Suppressor macrophage treated with lipopolysaccharide for 1 hour (primary cell): ENCODE measurements around the gene PRAC1.

Experiments
- DNase-seq, 3 donors: peaks; one replicate each; pipeline ENCODE4 v3.0.0-alpha.2; 2020 to 2022

Gene PRAC1

GRCh38 chr17:48746916-48747444 is 24.7 kb upstream of the PRAC1 start:
- DNase-seq = no peak

- DNase-seq = no peak
Observed at GRCh38 chr17:48745381-48746275, 23.3 kb upstream of the PRAC1 start.

GRCh38 chr17:48740537-48740936 is 18.2 kb upstream of the PRAC1 start:
- DNase-seq = no peak

- DNase-seq = peak in 2 of 3 donors; percentile 31
Observed at GRCh38 chr17:48738803-48739526, 16.6 kb upstream of the PRAC1 start.

- DNase-seq = no peak
Observed at GRCh38 chr17:48738424-48738802, 16.1 kb upstream of the PRAC1 start.

- no peak for DNase-seq
Observed at GRCh38 chr17:48737330-48738043, 15.2 kb upstream of the PRAC1 start.

- no peak for DNase-seq
Observed at GRCh38 chr17:48735062-48735351, 12.7 kb upstream of the PRAC1 start.

GRCh38 chr17:48734333-48735061 is 12.2 kb upstream of the PRAC1 start:
- no peak for DNase-seq

GRCh38 chr17:48733632-48734328 is 11.5 kb upstream of the PRAC1 start:
- no peak for DNase-seq

GRCh38 chr17:48732688-48733629 is 10.6 kb upstream of the PRAC1 start:
- DNase-seq = no peak

GRCh38 chr17:48731355-48731754 is 9.0 kb upstream of the PRAC1 start:
- no peak for DNase-seq

GRCh38 chr17:48730240-48730550 is 7.9 kb upstream of the PRAC1 start:
- no peak for DNase-seq

- no peak for DNase-seq
Observed at GRCh38 chr17:48729335-48730239, 7.3 kb upstream of the PRAC1 start.

- DNase-seq = peak in 1 of 3 donors; percentile 53
Observed at GRCh38 chr17:48728232-48729231, 6.2 kb upstream of the PRAC1 start, which contains the start of gene HOXB13. Gene HOXB13, minus strand, starts transcription at chr17:48728750. Its CDS starts 157 bp downstream, at chr17:48728593.

GRCh38 chr17:48727415-48728175 is 5.3 kb upstream of the PRAC1 start:
- no peak for DNase-seq

GRCh38 chr17:48726916-48727286 is 4.6 kb upstream of the PRAC1 start:
- DNase-seq = no peak

GRCh38 chr17:48726114-48726915 is 4.0 kb upstream of the PRAC1 start:
- no peak for DNase-seq
